GM23338 (cell line): ENCODE data around the gene TCF12.

Experiments used
- ETS1 ChIP-seq: IDR thresholded peaks from 2 replicates; pipeline ENCODE4 v1.6.1; 2016; ENCODE audit warnings: antibody characterized with exemption
- EZH2 ChIP-seq: fragments of 200-600 bp; sonication (generic); IDR thresholded peaks from one replicate; pipeline ENCODE4 v1.8.0; 2017; ENCODE audit warnings: antibody characterized with exemption, mild to moderate bottlenecking, low read depth; ENCODE audit not compliant: unreplicated experiment
- EZH2phosphoT487 ChIP-seq: fragments of 200-600 bp; sonication (generic); IDR thresholded peaks from one replicate; pipeline ENCODE4 v1.8.1; 2018; ENCODE audit warnings: antibody characterized with exemption; ENCODE audit not compliant: unreplicated experiment
- JUNB ChIP-seq: IDR thresholded peaks from one replicate; pipeline ENCODE4 v1.6.1; 2016; ENCODE audit warnings: antibody characterized with exemption; ENCODE audit not compliant: unreplicated experiment
- POLR2AphosphoS5 ChIP-seq: IDR thresholded peaks from 2 replicates; pipeline ENCODE4 v1.6.1; 2016; ENCODE audit warnings: antibody characterized with exemption, low read depth
- STAT1 ChIP-seq: IDR thresholded peaks from one replicate; pipeline ENCODE4 v1.6.1; 2016; ENCODE audit warnings: antibody characterized with exemption; ENCODE audit not compliant: unreplicated experiment
- TF ChIP-seq, protein P1 (sequence below), 2 experiments: fragments of 200-600 bp in 1 of 2; sonication (generic) in 1 of 2; conservative IDR thresholded peaks; 2 replicates each; pipeline versions ENCODE4 v1.5.1 to v1.6.1; 2016 to 2017; ENCODE audit warnings: antibody characterized with exemption in 2 of 2, low read depth in 2 of 2, mild to moderate bottlenecking in 2 of 2, moderate library complexity in 1 of 2
- TF ChIP-seq, protein P2 (sequence below): IDR thresholded peaks from one replicate; pipeline ENCODE4 v1.6.1; 2018; ENCODE audit warnings: antibody characterized with exemption; ENCODE audit not compliant: unreplicated experiment

GRCh38 chr15:57297630-57298029 lies 379.2 kb downstream of the TCF12 start:
- TF ChIP-seq EZH2 (no peak), ETS1 (no peak), POLR2AphosphoS5 (no peak), STAT1 (no peak), JUNB (no peak), EZH2phosphoT487 (no peak)
- TF ChIP-seq, protein P1, sequence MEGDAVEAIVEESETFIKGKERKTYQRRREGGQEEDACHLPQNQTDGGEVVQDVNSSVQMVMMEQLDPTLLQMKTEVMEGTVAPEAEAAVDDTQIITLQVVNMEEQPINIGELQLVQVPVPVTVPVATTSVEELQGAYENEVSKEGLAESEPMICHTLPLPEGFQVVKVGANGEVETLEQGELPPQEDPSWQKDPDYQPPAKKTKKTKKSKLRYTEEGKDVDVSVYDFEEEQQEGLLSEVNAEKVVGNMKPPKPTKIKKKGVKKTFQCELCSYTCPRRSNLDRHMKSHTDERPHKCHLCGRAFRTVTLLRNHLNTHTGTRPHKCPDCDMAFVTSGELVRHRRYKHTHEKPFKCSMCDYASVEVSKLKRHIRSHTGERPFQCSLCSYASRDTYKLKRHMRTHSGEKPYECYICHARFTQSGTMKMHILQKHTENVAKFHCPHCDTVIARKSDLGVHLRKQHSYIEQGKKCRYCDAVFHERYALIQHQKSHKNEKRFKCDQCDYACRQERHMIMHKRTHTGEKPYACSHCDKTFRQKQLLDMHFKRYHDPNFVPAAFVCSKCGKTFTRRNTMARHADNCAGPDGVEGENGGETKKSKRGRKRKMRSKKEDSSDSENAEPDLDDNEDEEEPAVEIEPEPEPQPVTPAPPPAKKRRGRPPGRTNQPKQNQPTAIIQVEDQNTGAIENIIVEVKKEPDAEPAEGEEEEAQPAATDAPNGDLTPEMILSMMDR (conservative IDR thresholded peaks at IDR 0.05; ENCODE audit: low read depth in 2 of 2) = no peak
- TF ChIP-seq, protein P2, sequence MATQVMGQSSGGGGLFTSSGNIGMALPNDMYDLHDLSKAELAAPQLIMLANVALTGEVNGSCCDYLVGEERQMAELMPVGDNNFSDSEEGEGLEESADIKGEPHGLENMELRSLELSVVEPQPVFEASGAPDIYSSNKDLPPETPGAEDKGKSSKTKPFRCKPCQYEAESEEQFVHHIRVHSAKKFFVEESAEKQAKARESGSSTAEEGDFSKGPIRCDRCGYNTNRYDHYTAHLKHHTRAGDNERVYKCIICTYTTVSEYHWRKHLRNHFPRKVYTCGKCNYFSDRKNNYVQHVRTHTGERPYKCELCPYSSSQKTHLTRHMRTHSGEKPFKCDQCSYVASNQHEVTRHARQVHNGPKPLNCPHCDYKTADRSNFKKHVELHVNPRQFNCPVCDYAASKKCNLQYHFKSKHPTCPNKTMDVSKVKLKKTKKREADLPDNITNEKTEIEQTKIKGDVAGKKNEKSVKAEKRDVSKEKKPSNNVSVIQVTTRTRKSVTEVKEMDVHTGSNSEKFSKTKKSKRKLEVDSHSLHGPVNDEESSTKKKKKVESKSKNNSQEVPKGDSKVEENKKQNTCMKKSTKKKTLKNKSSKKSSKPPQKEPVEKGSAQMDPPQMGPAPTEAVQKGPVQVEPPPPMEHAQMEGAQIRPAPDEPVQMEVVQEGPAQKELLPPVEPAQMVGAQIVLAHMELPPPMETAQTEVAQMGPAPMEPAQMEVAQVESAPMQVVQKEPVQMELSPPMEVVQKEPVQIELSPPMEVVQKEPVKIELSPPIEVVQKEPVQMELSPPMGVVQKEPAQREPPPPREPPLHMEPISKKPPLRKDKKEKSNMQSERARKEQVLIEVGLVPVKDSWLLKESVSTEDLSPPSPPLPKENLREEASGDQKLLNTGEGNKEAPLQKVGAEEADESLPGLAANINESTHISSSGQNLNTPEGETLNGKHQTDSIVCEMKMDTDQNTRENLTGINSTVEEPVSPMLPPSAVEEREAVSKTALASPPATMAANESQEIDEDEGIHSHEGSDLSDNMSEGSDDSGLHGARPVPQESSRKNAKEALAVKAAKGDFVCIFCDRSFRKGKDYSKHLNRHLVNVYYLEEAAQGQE = no peak
